CD8-positive, alpha-beta memory T cell (primary cell): ENCODE data around the gene C3orf20. TPM values are rescaled to one million over a fixed set of nuclear protein-coding genes. Genes with fewer than 3 reads are reported as not detected.

Experiments used
- CTCF ChIA-PET: fragments of 350-600 bp; sonication (Branson Sonifier 250); formaldehyde crosslinking; loops from one replicate; lab custom pipeline; 2021; ENCODE audit warnings: antibody characterized with exemption; lab: Charles Lee
- POLR2A ChIA-PET: fragments of 350-600 bp; sonication (Branson Sonifier 250); formaldehyde crosslinking; loops from one replicate; lab custom pipeline; 2021; ENCODE audit warnings: antibody characterized with exemption; lab: Charles Lee
- DNase-seq, 5 donors: peaks; one replicate each; pipeline versions ENCODE4 v3.0.0 to v3.0.0-alpha.2; 2020 to 2022; ENCODE audit warnings: mixed read lengths in 1 of 5
- H3K27ac ChIP-seq: one replicate; pipeline ENCODE4 v1.7.0; 2013; ENCODE audit warnings: low read depth, mild to moderate bottlenecking, low read length, moderate library complexity
- H3K27me3 ChIP-seq: 2 replicates; pipeline ENCODE4 v1.7.0; 2013; ENCODE audit warnings: low read length, mild to moderate bottlenecking; ENCODE audit not compliant: insufficient read depth, poor library complexity, severe bottlenecking
- H3K36me3 ChIP-seq: 2 replicates; pipeline ENCODE4 v1.7.0; 2013; ENCODE audit warnings: mild to moderate bottlenecking, low read length, moderate library complexity; ENCODE audit not compliant: insufficient read depth
- H3K4me1 ChIP-seq: 2 replicates; pipeline ENCODE4 v1.7.0; 2013; ENCODE audit warnings: mild to moderate bottlenecking, low read length, moderate library complexity; ENCODE audit not compliant: insufficient read depth
- H3K4me3 ChIP-seq: 2 replicates; pipeline ENCODE4 v1.7.0; 2013; ENCODE audit warnings: mild to moderate bottlenecking, low read length
- H3K9me3 ChIP-seq: 2 replicates; pipeline ENCODE4 v1.7.0; 2013; ENCODE audit warnings: mild to moderate bottlenecking, low read length
- H3K27ac Mint-ChIP-seq, 8 donors: one replicate each; pipeline ENCODE4 v1.8.0; 2020 to 2021; ENCODE audit warnings: mixed read lengths in 8 of 8, mild to moderate bottlenecking in 6 of 8, inconsistent platforms in 3 of 8, moderate library complexity in 3 of 8
- H3K27me3 Mint-ChIP-seq, 2 donors: one replicate each; pipeline ENCODE4 v1.8.0; 2020 to 2021; ENCODE audit warnings: mixed read lengths in 2 of 2, mild to moderate bottlenecking in 1 of 2, moderate library complexity in 1 of 2
- H3K36me3 Mint-ChIP-seq, 3 donors: one replicate each; pipeline ENCODE4 v1.8.0; 2020 to 2021; ENCODE audit warnings: mixed read lengths in 3 of 3, inconsistent platforms in 1 of 3, mild to moderate bottlenecking in 1 of 3
- H3K4me1 Mint-ChIP-seq, 3 donors: one replicate each; pipeline ENCODE4 v1.8.0; 2020 to 2021; ENCODE audit warnings: mixed read lengths in 3 of 3, inconsistent platforms in 1 of 3, mild to moderate bottlenecking in 1 of 3
- H3K4me3 Mint-ChIP-seq, 7 donors: one replicate each; pipeline ENCODE4 v1.8.0; 2020 to 2021; ENCODE audit warnings: mixed read lengths in 7 of 7, mild to moderate bottlenecking in 6 of 7, moderate library complexity in 4 of 7, inconsistent platforms in 2 of 7
- H3K9me3 Mint-ChIP-seq, 5 donors: one replicate each; pipeline ENCODE4 v1.8.0; 2020 to 2022; ENCODE audit warnings: mixed read lengths in 5 of 5, mild to moderate bottlenecking in 3 of 5, moderate library complexity in 2 of 5, inconsistent platforms in 1 of 5
- polyA plus RNA-seq: library from polyadenylated mRNA; unstranded; fragments of 300-500 nt; fragmentation: Illumina TruSeq; gene quantifications from one replicate; pipeline ENCODE4 v1.2.3, GENCODE V29; 2021
- total RNA-seq, 2 experiments: library from RNA; stranded (reverse); gene quantifications; one replicate each; pipeline ENCODE4 v1.2.3, GENCODE V29; 2021

C3orf20 gene
- total and polyA plus RNA-seq, 3 experiments from 2014 or later, result 0.07 to 0.18 TPM; not detected in 1

- no peaks in the 10 kb centered on the region for H3K4me1 Mint-ChIP-seq
- peaks cover 0 to 2% (median 0%) of the 10 kb centered on the region in 3 donors for H3K36me3 Mint-ChIP-seq
- H3K4me3 Mint-ChIP-seq, result no peak overlapping the region
- H3K9me3 Mint-ChIP-seq, result no peaks in the 10 kb centered on the region
- H3K4me3 ChIP-seq, result no peak overlapping the region
- no peak overlapping the region for H3K27ac Mint-ChIP-seq
- no peaks in the 10 kb centered on the region for H3K4me1 ChIP-seq
- CTCF ChIA-PET, result no interaction called here
- no peaks in the 10 kb centered on the region for H3K36me3 ChIP-seq
- POLR2A ChIA-PET, result no interaction called here
- no peak for DNase-seq
- H3K27me3 Mint-ChIP-seq, result peaks cover 26 to 35% of the 10 kb centered on the region in 2 donors
- H3K27ac ChIP-seq, result no peak overlapping the region
- no peaks in the 10 kb centered on the region for H3K27me3 ChIP-seq
- H3K9me3 ChIP-seq, result no peaks in the 10 kb centered on the region
These were observed 111.4 kb downstream of the C3orf20 start for GRCh38 chr3:14786369-14786768.

- Mint-ChIP-seq H3K27me3 (peaks cover 25 to 37% of the 10 kb centered on the region in 2 donors), H3K27ac (no peak overlapping the region), H3K4me1 (no peaks in the 10 kb centered on the region), H3K4me3 (no peak overlapping the region), H3K9me3 (no peaks in the 10 kb centered on the region), H3K36me3 (peaks cover 0 to 2% (median 0%) of the 10 kb centered on the region in 3 donors)
- Histone ChIP-seq H3K9me3 (no peaks in the 10 kb centered on the region), H3K27ac (no peak overlapping the region), H3K4me3 (no peak overlapping the region), H3K36me3 (no peaks in the 10 kb centered on the region), H3K4me1 (no peaks in the 10 kb centered on the region), H3K27me3 (no peaks in the 10 kb centered on the region)
- ChIA-PET POLR2A (no interaction called here), CTCF (no interaction called here)
- DNase-seq, result no peak
These were observed 112.7 kb downstream of the C3orf20 start for GRCh38 chr3:14787630-14788029.

GRCh38 chr3:14788644-14789043, 113.7 kb downstream of the C3orf20 start:
- H3K36me3 Mint-ChIP-seq, result peaks cover 0 to 2% (median 0%) of the 10 kb centered on the region in 3 donors
- POLR2A ChIA-PET, result interaction anchor here (0.6 kb wide), 1 partner anchor 1659 kb away, joined by 3 read pairs; no protein-coding TSS in a partner anchor
- Histone ChIP-seq H3K36me3 (no peaks in the 10 kb centered on the region), H3K4me1 (no peaks in the 10 kb centered on the region), H3K27me3 (no peaks in the 10 kb centered on the region), H3K27ac (no peak overlapping the region), H3K4me3 (no peak overlapping the region), H3K9me3 (no peaks in the 10 kb centered on the region)
- H3K27me3 Mint-ChIP-seq, result peaks cover 23 to 41% of the 10 kb centered on the region in 2 donors
- H3K9me3 Mint-ChIP-seq, result no peaks in the 10 kb centered on the region
- H3K27ac Mint-ChIP-seq, result no peak overlapping the region
- H3K4me1 Mint-ChIP-seq, result no peaks in the 10 kb centered on the region
- H3K4me3 Mint-ChIP-seq, result no peak overlapping the region
- CTCF ChIA-PET, result no interaction called here
- no peak for DNase-seq

DNA sequence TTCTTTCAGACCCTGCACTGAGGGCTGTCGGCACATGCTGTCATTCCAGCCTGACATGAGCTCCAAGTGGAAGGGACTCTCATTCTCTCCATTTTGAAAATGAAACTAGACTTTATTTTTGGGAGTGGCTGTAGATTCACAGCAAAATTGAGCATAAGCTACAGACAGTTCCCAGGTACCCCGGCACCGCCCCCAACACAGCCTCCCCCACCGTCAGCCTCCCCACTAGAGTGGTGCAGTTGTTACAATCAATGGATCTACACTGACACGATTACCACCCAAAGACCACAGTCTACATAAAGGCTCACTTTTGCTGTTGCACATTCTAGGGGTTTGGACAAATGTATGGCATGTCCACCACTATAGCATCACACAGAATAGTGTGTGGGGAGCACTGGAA, 114.3 kb downstream of the C3orf20 start:
- peaks cover 0 to 2% (median 0%) of the 10 kb centered on the region in 3 donors for H3K36me3 Mint-ChIP-seq
- Histone ChIP-seq H3K36me3 (no peaks in the 10 kb centered on the region), H3K27me3 (no peaks in the 10 kb centered on the region), H3K9me3 (no peaks in the 10 kb centered on the region), H3K4me3 (no peak overlapping the region), H3K27ac (no peak overlapping the region), H3K4me1 (no peaks in the 10 kb centered on the region)
- ChIA-PET CTCF (no interaction called here), POLR2A (interaction anchor here (0.6 kb wide), 1 partner anchor 1659 kb away, joined by 3 read pairs; no protein-coding TSS in a partner anchor)
- no peak overlapping the region for H3K27ac Mint-ChIP-seq
- peaks cover 25 to 41% of the 10 kb centered on the region in 2 donors for H3K27me3 Mint-ChIP-seq
- no peak for DNase-seq
- no peaks in the 10 kb centered on the region for H3K4me1 Mint-ChIP-seq
- H3K4me3 Mint-ChIP-seq, result no peak overlapping the region
- H3K9me3 Mint-ChIP-seq, result no peaks in the 10 kb centered on the region

GRCh38 chr3:14789640-14790285, 114.8 kb downstream of the C3orf20 start:
- no peaks in the 10 kb centered on the region for H3K4me1 Mint-ChIP-seq
- POLR2A ChIA-PET, result no interaction called here
- no peak for DNase-seq

DNA sequence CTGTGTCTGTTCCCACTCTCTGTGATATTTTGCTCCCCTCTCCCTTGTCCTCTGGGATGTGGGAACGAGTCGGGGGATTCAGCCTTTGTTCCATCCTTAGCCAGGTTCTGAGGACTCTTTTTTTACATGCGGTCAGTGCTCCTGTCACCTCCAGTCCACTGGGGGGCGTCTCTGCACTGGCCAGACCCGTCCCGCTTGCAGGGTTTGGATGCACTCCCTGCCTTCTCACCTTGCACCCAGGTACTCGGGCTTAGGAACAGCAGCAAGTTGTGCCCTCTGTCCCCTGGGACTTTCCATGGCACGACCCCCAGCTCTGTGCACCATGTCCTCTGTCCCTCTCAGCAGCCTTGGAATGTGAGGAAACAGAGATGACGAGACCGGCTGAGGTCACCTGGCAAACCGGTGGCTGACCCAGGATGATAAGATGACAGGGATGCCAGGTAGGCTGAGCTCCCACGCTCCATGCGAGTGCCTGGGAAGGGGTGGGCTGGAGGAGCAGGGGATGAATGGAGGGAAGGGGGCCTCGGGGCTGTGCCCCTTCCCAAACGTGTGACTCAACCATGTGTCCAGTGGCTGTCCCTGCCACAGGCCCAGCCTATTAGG, 116.5 kb downstream of the C3orf20 start:
- Mint-ChIP-seq H3K27ac (no peak overlapping the region), H3K27me3 (peaks cover 22 to 29% of the 10 kb centered on the region in 2 donors), H3K36me3 (peaks cover 0 to 2% (median 0%) of the 10 kb centered on the region in 3 donors), H3K4me1 (no peaks in the 10 kb centered on the region), H3K4me3 (no peak overlapping the region), H3K9me3 (no peaks in the 10 kb centered on the region)
- peak in 3 of 5 donors; percentile 16 to 60 (median 40) for DNase-seq
- no peaks in the 10 kb centered on the region for H3K36me3 ChIP-seq
- H3K27ac ChIP-seq, result no peak overlapping the region
- no peaks in the 10 kb centered on the region for H3K9me3 ChIP-seq
- H3K27me3 ChIP-seq, result no peaks in the 10 kb centered on the region
- H3K4me1 ChIP-seq, result no peaks in the 10 kb centered on the region
- CTCF ChIA-PET, result no interaction called here
- H3K4me3 ChIP-seq, result no peak overlapping the region
- POLR2A ChIA-PET, result no interaction called here

More at GRCh38 chr3:14789640-14790285, 114.8 kb downstream of the C3orf20 start:
- no peak overlapping the region for H3K4me3 Mint-ChIP-seq
- H3K27me3 Mint-ChIP-seq, result peaks cover 24 to 40% of the 10 kb centered on the region in 2 donors
- Histone ChIP-seq H3K27me3 (no peaks in the 10 kb centered on the region), H3K4me3 (no peak overlapping the region), H3K9me3 (no peaks in the 10 kb centered on the region), H3K27ac (no peak overlapping the region), H3K36me3 (no peaks in the 10 kb centered on the region), H3K4me1 (no peaks in the 10 kb centered on the region)
- peaks cover 0 to 2% (median 0%) of the 10 kb centered on the region in 3 donors for H3K36me3 Mint-ChIP-seq
- no peaks in the 10 kb centered on the region for H3K9me3 Mint-ChIP-seq
- no peak overlapping the region for H3K27ac Mint-ChIP-seq
- CTCF ChIA-PET, result interaction anchor here (1.6 kb wide), 1 partner anchor 131 kb away, joined by 6 read pairs; no protein-coding TSS in a partner anchor

DNA sequence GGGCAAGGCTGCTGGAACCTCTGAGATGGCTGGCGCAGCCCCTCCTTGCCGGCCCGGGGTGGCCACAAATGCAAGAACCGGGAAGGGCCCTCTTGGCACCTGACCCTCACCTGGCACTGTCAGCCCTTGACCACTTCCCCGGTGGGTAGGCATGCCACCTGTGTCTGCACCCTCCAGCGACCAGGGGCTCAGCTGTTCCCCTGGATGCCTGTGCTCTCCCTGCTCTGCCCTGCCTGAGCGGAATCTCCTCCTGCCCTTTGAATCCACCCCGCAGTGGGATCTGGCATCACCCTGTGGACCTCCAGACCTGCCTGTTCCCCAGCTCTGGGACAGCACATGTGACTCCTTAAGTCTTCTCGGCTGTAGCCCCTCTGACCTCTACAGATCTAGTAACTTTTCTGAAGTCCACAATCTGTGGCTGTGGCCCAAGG, 117.8 kb downstream of the C3orf20 start:
- Histone ChIP-seq H3K36me3 (no peaks in the 10 kb centered on the region), H3K27me3 (no peaks in the 10 kb centered on the region), H3K4me3 (no peak overlapping the region), H3K9me3 (no peaks in the 10 kb centered on the region), H3K4me1 (no peaks in the 10 kb centered on the region), H3K27ac (no peak overlapping the region)
- ChIA-PET POLR2A (no interaction called here), CTCF (no interaction called here)
- H3K4me1 Mint-ChIP-seq, result no peaks in the 10 kb centered on the region
- no peak overlapping the region for H3K4me3 Mint-ChIP-seq
- H3K27me3 Mint-ChIP-seq, result peaks cover 21 to 31% of the 10 kb centered on the region in 2 donors
- no peaks in the 10 kb centered on the region for H3K9me3 Mint-ChIP-seq
- no peak overlapping the region for H3K27ac Mint-ChIP-seq
- DNase-seq, result no peak
- H3K36me3 Mint-ChIP-seq, result no peaks in the 10 kb centered on the region

GRCh38 chr3:14793126-14793857, 118.4 kb downstream of the C3orf20 start:
- Histone ChIP-seq H3K4me3 (no peak overlapping the region), H3K36me3 (no peaks in the 10 kb centered on the region), H3K27me3 (no peaks in the 10 kb centered on the region), H3K4me1 (no peaks in the 10 kb centered on the region), H3K9me3 (no peaks in the 10 kb centered on the region), H3K27ac (no peak overlapping the region)
- DNase-seq, result no peak
- Mint-ChIP-seq H3K36me3 (no peaks in the 10 kb centered on the region), H3K4me1 (no peaks in the 10 kb centered on the region), H3K27me3 (peaks cover 19 to 34% of the 10 kb centered on the region in 2 donors), H3K4me3 (peak overlapping the region in 1 of 7 donors; percentile 48), H3K27ac (no peak overlapping the region), H3K9me3 (no peaks in the 10 kb centered on the region)
- POLR2A ChIA-PET, result no interaction called here
- CTCF ChIA-PET, result interaction anchor here (0.8 to 1.3 kb wide), 2 partner anchors 128 to 281 kb away, joined by 3 to 5 read pairs; no protein-coding TSS in a partner anchor
